GM12878 (cell line): ENCODE measurements around the gene SLCO3A1. TPM values are rescaled to one million over a fixed set of nuclear protein-coding genes. Genes with fewer than 3 reads are reported as not detected.

Experiments used
- ATAC-seq: fragments of 200-7000 bp; cut with Tn5 transposase; 3 replicates; pipeline ENCODE4 v1.9.1; 2020; ENCODE audit warnings: mild to moderate bottlenecking, moderate library complexity
- BruUV-seq: library from RNA; stranded (reverse); fragments of 400-500 nt; replicated peaks from 2 replicates; lab custom pipeline; 2021; lab: Mats Ljungman, UMichigan
- CTCF ChIA-PET: fragments of 300-600 bp; sonication (Branson Sonifier 250); formaldehyde crosslinking; extraction: SDS; loops from one replicate; lab custom pipeline; 2021; ENCODE audit warnings: inconsistent platforms; lab: Yijun Ruan, JAX
- POLR2A ChIA-PET: fragments of 350-600 bp; formaldehyde crosslinking; extraction: SDS; loops from one replicate; lab custom pipeline; 2021; ENCODE audit warnings: inconsistent platforms; lab: Charles Lee
- RAD21 ChIA-PET: fragments of 300-600 bp; sonication (Branson Sonifier 250); formaldehyde crosslinking; loops from one replicate; lab custom pipeline; 2023; ENCODE audit warnings: antibody characterized with exemption; ENCODE audit not compliant: unreplicated experiment; lab: Charles Lee
- SMC1A ChIA-PET: fragments of 300-600 bp; sonication (Branson Sonifier 250); formaldehyde crosslinking; loops from one replicate; lab custom pipeline; 2023; ENCODE audit not compliant: unreplicated experiment, uncharacterized antibody; lab: Charles Lee
- DNase-seq: peaks from one replicate; pipeline ENCODE4 v3.0.0-alpha.2; 2011; ENCODE audit warnings: low read depth, low spot score
- FAIRE-seq: peaks from 3 replicates; lab custom pipeline; 2011; peaks lifted over from hg19 to GRCh38; lab: Jason Lieb, UNC
- H2AFZ ChIP-seq: 2 replicates; pipeline ENCODE4 v1.6.0; 2011; ENCODE audit warnings: low read depth, low read length, control low read depth; ENCODE audit not compliant: control insufficient read depth
- H3K27ac ChIP-seq: 2 replicates; pipeline ENCODE4 v1.5.1; 2011; ENCODE audit warnings: control low read depth; ENCODE audit not compliant: control insufficient read depth, insufficient read depth
- H3K27me3 ChIP-seq, 2 experiments: replicated peaks in 1 of 2; 2 replicates each; pipeline versions ENCODE4 v1.6.0 to v1.6.1; 2011; ENCODE audit warnings: low read length in 1 of 2; ENCODE audit not compliant: control insufficient read depth in 2 of 2, insufficient read depth in 2 of 2
- H3K36me3 ChIP-seq, 2 experiments: 2 replicates each; pipeline ENCODE4 v1.5.1; 2011; ENCODE audit warnings: low read length in 1 of 2; ENCODE audit not compliant: control insufficient read depth in 2 of 2, insufficient read depth in 2 of 2
- H3K4me1 ChIP-seq: 2 replicates; pipeline ENCODE4 v1.6.1; 2011; ENCODE audit warnings: mild to moderate bottlenecking, low read length, moderate library complexity, mixed read lengths; ENCODE audit not compliant: control insufficient read depth, insufficient read depth
- H3K4me2 ChIP-seq: 2 replicates; pipeline ENCODE4 v1.6.0; 2011; ENCODE audit warnings: control low read depth; ENCODE audit not compliant: control insufficient read depth, insufficient read depth
- H3K4me3 ChIP-seq: fragments of 200-600 bp; sonication (generic); 2 replicates; pipeline ENCODE4 v1.5.1; 2016
- H3K79me2 ChIP-seq: 2 replicates; pipeline ENCODE4 v1.6.0; 2011; ENCODE audit warnings: low read length; ENCODE audit not compliant: control insufficient read depth, insufficient read depth
- H3K9ac ChIP-seq: 2 replicates; pipeline ENCODE4 v1.8.0; 2011; ENCODE audit warnings: low read length, control low read depth, mixed read lengths; ENCODE audit not compliant: control insufficient read depth, insufficient read depth
- H3K9me3 ChIP-seq: replicated peaks from 3 replicates; pipeline ENCODE4 v1.5.1; 2011; ENCODE audit warnings: mild to moderate bottlenecking, low read length; ENCODE audit not compliant: control insufficient read depth, insufficient read depth
- H4K20me1 ChIP-seq: 2 replicates; pipeline ENCODE4 v1.6.0; 2011; ENCODE audit not compliant: control insufficient read depth, insufficient read depth
- KDM1A ChIP-seq: fragments of 200-600 bp; sonication (generic); IDR thresholded peaks from 2 replicates; pipeline ENCODE4 v1.6.1; 2016; ENCODE audit warnings: borderline replicate concordance
- RUNX3 ChIP-seq: IDR thresholded peaks from 2 replicates; pipeline ENCODE4 v1.6.1; 2012; ENCODE audit warnings: low read length, inconsistent platforms
- ZBTB40 ChIP-seq: fragments of 450-650 bp; IDR thresholded peaks from 2 replicates; pipeline ENCODE4 v1.6.1; 2016; ENCODE audit warnings: mild to moderate bottlenecking, moderate library complexity, borderline replicate concordance
- ZNF622 ChIP-seq: fragments of 450-650 bp; IDR thresholded peaks from 2 replicates; pipeline ENCODE4 v1.6.1; 2017; ENCODE audit warnings: mild to moderate bottlenecking, inconsistent platforms
- WGBS: methylation state at CpG from one replicate; pipeline ENCODE4 v1.1.6; 2016; ENCODE audit warnings: low lambda C conversion rate; ENCODE audit not compliant: insufficient replicate concordance, insufficient coverage; ENCODE audit errors: missing lambda C conversion rate; 5-methylcytosine and 5-hydroxymethylcytosine counted together
- in situ Hi-C: fragments of 300-500 bp; cut with MboI; formaldehyde crosslinking; loops from 9 replicates; pipeline ENCODE4 v1.14.3; 2018; ENCODE audit warnings: mixed read lengths
- intact Hi-C: fragments of 100-400 bp; cut with micrococcal nuclease; formaldehyde crosslinking; loops from one replicate; pipeline ENCODE4 v1.14.2; 2022; ENCODE audit not compliant: unreplicated experiment
- polyA plus RNA-seq, 11 experiments: library from polyadenylated mRNA; depleted of rRNA in 4 of 11; unstranded in 6 of 11; stranded (reverse) in 5 of 11; fragments of >200 nt; fragmentation: Nextera tagmentation in 4 of 11; fragmentation: Illumina TruSeq in 1 of 11; extraction: Ambion mirVana in 4 of 11; extraction: Trizol in 1 of 11; gene quantifications; 1 replicate in 1 of 11; 2 replicates in 10 of 11; pipeline versions ENCODE4 v1.2.1 to v1.2.3, GENCODE V29; 2011 to 2016; ENCODE audit warnings: inconsistent platforms in 2 of 11, missing spikeins in 2 of 11, low read depth in 1 of 11
- total RNA-seq, 4 experiments: library from RNA; depleted of rRNA in 3 of 4; stranded (reverse); fragments of >200 nt in 3 of 4; fragmentation: Illumina TruSeq in 1 of 4; extraction: Trizol in 1 of 4; gene quantifications; 2 replicates each; pipeline versions ENCODE4 v1.2.1 to v1.2.3, GENCODE V29; 2013 to 2021

SLCO3A1 gene
- total and polyA plus RNA-seq, 10 of the 15 experiments (the other 5 are each of a cell fraction or from before 2014, with no cell fraction given): 0.05 to 5.9 (median 0.31) TPM

- TF ChIP-seq ZBTB40: no peak
Measured at GRCh38 chr15:91997163-91997562, 143.7 kb downstream of the SLCO3A1 start (continued).

- no peak for ATAC-seq
- H3K4me3 ChIP-seq: no peak overlapping the region
- H3K27me3 ChIP-seq: 0 out of 4 replicates have a peak, but pooled peaks cover 0 to 3% of the 10 kb centered on the region in 2 experiments
- no peak for TF ChIP-seq RUNX3
- TF ChIP-seq KDM1A: no peak
- TF ChIP-seq ZNF622: no peak
- TF ChIP-seq, all 136 proteins: peak for 0
- FAIRE-seq (no peak), DNase-seq (no peak)
- intact Hi-C loops (no loop called here), in situ Hi-C loops (no loop called here)
- Histone ChIP-seq H3K36me3 (no peaks in the 10 kb centered on the region), H4K20me1 (no peaks in the 10 kb centered on the region), H3K27ac (no peak overlapping the region), H3K79me2 (no peaks in the 10 kb centered on the region), H3K4me1 (no peaks in the 10 kb centered on the region), H3K9ac (no peak overlapping the region), H3K4me2 (no peak overlapping the region), H2AFZ (no peak overlapping the region), H3K9me3 (no peaks in the 10 kb centered on the region)
- ChIA-PET RAD21 (no interaction called here), CTCF (no interaction called here), POLR2A (no interaction called here), SMC1A (no interaction called here)
- no TSS peak for BruUV-seq
- WGBS: 36% methylated on average over 6 of the region's 6 CpGs
Measured at GRCh38 chr15:92000709-92001108, 147.2 kb downstream of the SLCO3A1 start.
